ENCODE results near the gene YPEL3.
"Not testable (repeated sequence)": the region's sequence is repeated elsewhere in the genome, so short reads cannot be mapped to it uniquely, and the experiment has no call there.

DNA sequence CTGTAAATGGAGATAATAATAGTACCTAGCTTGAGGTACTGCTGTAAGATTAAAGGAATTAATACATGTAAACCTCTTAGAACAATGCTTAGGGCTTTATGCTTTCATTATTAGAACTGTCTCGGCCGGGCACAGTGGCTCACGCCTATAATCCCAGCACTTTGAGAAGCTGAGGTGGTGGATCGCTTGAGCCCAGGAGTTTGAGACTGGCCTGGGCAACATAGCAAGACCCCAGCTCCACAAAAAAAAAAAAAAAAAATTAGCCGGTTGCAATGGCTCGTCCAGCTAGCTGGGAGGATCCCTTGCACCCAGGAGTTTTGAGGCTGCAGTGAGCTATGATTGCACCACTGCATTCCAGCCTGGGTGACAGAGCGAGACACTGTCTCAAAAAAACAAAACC is 18.8 kb upstream of the YPEL3 start:
- TF ChIP-seq EZH2phosphoT487 (IDR thresholded peaks at IDR 0.05; ENCODE audit: low read depth, severe bottlenecking, unreplicated experiment); EZH2 (IDR thresholded peaks at IDR 0.05; ENCODE audit: borderline replicate concordance): not testable (repeated sequence)
- TF ChIP-seq, protein P1, sequence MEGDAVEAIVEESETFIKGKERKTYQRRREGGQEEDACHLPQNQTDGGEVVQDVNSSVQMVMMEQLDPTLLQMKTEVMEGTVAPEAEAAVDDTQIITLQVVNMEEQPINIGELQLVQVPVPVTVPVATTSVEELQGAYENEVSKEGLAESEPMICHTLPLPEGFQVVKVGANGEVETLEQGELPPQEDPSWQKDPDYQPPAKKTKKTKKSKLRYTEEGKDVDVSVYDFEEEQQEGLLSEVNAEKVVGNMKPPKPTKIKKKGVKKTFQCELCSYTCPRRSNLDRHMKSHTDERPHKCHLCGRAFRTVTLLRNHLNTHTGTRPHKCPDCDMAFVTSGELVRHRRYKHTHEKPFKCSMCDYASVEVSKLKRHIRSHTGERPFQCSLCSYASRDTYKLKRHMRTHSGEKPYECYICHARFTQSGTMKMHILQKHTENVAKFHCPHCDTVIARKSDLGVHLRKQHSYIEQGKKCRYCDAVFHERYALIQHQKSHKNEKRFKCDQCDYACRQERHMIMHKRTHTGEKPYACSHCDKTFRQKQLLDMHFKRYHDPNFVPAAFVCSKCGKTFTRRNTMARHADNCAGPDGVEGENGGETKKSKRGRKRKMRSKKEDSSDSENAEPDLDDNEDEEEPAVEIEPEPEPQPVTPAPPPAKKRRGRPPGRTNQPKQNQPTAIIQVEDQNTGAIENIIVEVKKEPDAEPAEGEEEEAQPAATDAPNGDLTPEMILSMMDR (IDR thresholded peaks at IDR 0.05; ENCODE audit: poor library complexity): not testable (repeated sequence)

All from hepatocyte (in vitro differentiated cells).